GM12878 (cell line): ENCODE results near the gene KCNK7.

ENCODE experiments used
- FOS ChIP-seq: IDR thresholded peaks from 3 replicates; pipeline ENCODE4 v1.6.1; 2011; ENCODE audit warnings: borderline replicate concordance; ENCODE audit not compliant: insufficient read length; ENCODE audit errors: extremely low read depth
- FOXK2 ChIP-seq: fragments of 450-650 bp; IDR thresholded peaks from 2 replicates; pipeline ENCODE4 v1.6.1; 2017; ENCODE audit warnings: mild to moderate bottlenecking, moderate library complexity
- NR2F1 ChIP-seq: fragments of 450-650 bp; conservative IDR thresholded peaks from 2 replicates; pipeline ENCODE4 v1.6.1; 2017; ENCODE audit warnings: mild to moderate bottlenecking
- TBL1XR1 ChIP-seq: IDR thresholded peaks from 2 replicates; pipeline ENCODE4 v1.6.1; 2012; ENCODE audit warnings: low read depth, low read length, improper control_type of control experiment
- TF ChIP-seq, protein P1 (sequence below), 3 experiments: IDR thresholded peaks in 2 of 3; conservative IDR thresholded peaks in 1 of 3; 2 replicates each; pipeline ENCODE4 v1.5.1; 2011; ENCODE audit warnings: low read depth in 3 of 3, low read length in 3 of 3, mild to moderate bottlenecking in 3 of 3, control low read depth in 2 of 3, moderate library complexity in 2 of 3, inconsistent platforms in 1 of 3, mixed read lengths in 1 of 3; ENCODE audit not compliant: control insufficient read depth in 2 of 3, insufficient read depth in 1 of 3; ENCODE audit errors: extremely low read depth in 1 of 3

GRCh38 chr11:65569973-65570918 is 25.4 kb downstream of the KCNK7 start, which contains the start of gene ZNRD2:
- TF ChIP-seq, protein P1, sequence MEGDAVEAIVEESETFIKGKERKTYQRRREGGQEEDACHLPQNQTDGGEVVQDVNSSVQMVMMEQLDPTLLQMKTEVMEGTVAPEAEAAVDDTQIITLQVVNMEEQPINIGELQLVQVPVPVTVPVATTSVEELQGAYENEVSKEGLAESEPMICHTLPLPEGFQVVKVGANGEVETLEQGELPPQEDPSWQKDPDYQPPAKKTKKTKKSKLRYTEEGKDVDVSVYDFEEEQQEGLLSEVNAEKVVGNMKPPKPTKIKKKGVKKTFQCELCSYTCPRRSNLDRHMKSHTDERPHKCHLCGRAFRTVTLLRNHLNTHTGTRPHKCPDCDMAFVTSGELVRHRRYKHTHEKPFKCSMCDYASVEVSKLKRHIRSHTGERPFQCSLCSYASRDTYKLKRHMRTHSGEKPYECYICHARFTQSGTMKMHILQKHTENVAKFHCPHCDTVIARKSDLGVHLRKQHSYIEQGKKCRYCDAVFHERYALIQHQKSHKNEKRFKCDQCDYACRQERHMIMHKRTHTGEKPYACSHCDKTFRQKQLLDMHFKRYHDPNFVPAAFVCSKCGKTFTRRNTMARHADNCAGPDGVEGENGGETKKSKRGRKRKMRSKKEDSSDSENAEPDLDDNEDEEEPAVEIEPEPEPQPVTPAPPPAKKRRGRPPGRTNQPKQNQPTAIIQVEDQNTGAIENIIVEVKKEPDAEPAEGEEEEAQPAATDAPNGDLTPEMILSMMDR (IDR thresholded peaks at IDR 0.05 in 2 of 3, conservative IDR thresholded peaks at IDR 0.05 in 1 of 3; ENCODE audit: control insufficient read depth in 2 of 3, extremely low read depth in 1 of 3, insufficient read depth in 1 of 3, low read depth in 3 of 3, low read length in 3 of 3): peak; percentile 69 to 79 (median 69)
- TF ChIP-seq NR2F1: peak; percentile 84
- TF ChIP-seq TBL1XR1: peak; percentile 89; the same call in 1 of the 2 replicates
- peak; percentile 93 for TF ChIP-seq FOXK2
- TF ChIP-seq FOS: no peak
